ENCODE data around the gene HS3ST5. TPM values are rescaled to one million over a fixed set of nuclear protein-coding genes. Genes with fewer than 3 reads are reported as not detected.
A peak's percentile ranks its signal among the peaks of the same experiment; 100 is the strongest.

Gene HS3ST5
- total RNA-seq, 2 donors from 2014 or later = 0.31 to 2.0 TPM

- H3K27ac Mint-ChIP-seq = peak overlapping the region; percentile 14
- no peak for TF ChIP-seq CTCF (conservative IDR thresholded peaks at IDR 0.05)
- Histone ChIP-seq H3K4me1 (ENCODE audit: control insufficient read depth, insufficient read depth, low read length) (peaks cover 8% of the 10 kb centered on the region), H3K9me3 (ENCODE audit: control insufficient read depth, low read length) (no peaks in the 10 kb centered on the region), H3K4me3 (ENCODE audit: low read length) (no peak overlapping the region), H3K27ac (ENCODE audit: low read depth, low read length) (no peak overlapping the region), H3K36me3 (ENCODE audit: control insufficient read depth, insufficient read depth, low read length) (no peaks in the 10 kb centered on the region), H3K27me3 (ENCODE audit: control insufficient read depth, insufficient read depth, low read length, poor library complexity, severe bottlenecking) (peaks cover 5% of the 10 kb centered on the region), H3K9ac (ENCODE audit: extremely low read depth, low read length, poor library complexity, severe bottlenecking) (no peak overlapping the region)
- no peak for DNase-seq
- H3K36me3 Mint-ChIP-seq (ENCODE audit: low read depth) = no peaks in the 10 kb centered on the region
- no peak overlapping the region for H3K4me3 Mint-ChIP-seq
- peaks cover 33% of the 10 kb centered on the region for H3K4me1 Mint-ChIP-seq
- WGBS, 2 experiments (ENCODE audit: insufficient coverage in 1 of 2, insufficient read length in 1 of 2) = 85 to 90% methylated on average over 6 to 7 of the region's 7 CpGs
- peaks cover 12% of the 10 kb centered on the region for H3K27me3 Mint-ChIP-seq (ENCODE audit: insufficient read depth)
- H3K9me3 Mint-ChIP-seq = no peaks in the 10 kb centered on the region
Measured at GRCh38 chr6:114042267-114043016, 300.4 kb downstream of the HS3ST5 start.

- no peak overlapping the region for H3K9ac ChIP-seq (ENCODE audit: extremely low read depth, low read length, poor library complexity, severe bottlenecking)
- TF ChIP-seq CTCF (conservative IDR thresholded peaks at IDR 0.05) = no peak
- H3K9me3 ChIP-seq (ENCODE audit: control insufficient read depth, low read length) = no peaks in the 10 kb centered on the region
- peaks cover 12% of the 10 kb centered on the region for H3K27me3 Mint-ChIP-seq (ENCODE audit: insufficient read depth)
- H3K36me3 Mint-ChIP-seq (ENCODE audit: low read depth) = no peaks in the 10 kb centered on the region
- no peak for DNase-seq
- WGBS, 2 experiments (ENCODE audit: insufficient coverage in 1 of 2, insufficient read length in 1 of 2) = 95 to 100% methylated on average over 1 to 2 of the region's 2 CpGs
- no peak overlapping the region for H3K4me3 ChIP-seq (ENCODE audit: low read length)
- peaks cover 5% of the 10 kb centered on the region for H3K27me3 ChIP-seq (ENCODE audit: control insufficient read depth, insufficient read depth, low read length, poor library complexity, severe bottlenecking)
- H3K4me1 ChIP-seq (ENCODE audit: control insufficient read depth, insufficient read depth, low read length) = peaks cover 8% of the 10 kb centered on the region
- H3K4me1 Mint-ChIP-seq = peaks cover 26% of the 10 kb centered on the region
- no peaks in the 10 kb centered on the region for H3K9me3 Mint-ChIP-seq
- H3K27ac Mint-ChIP-seq = no peak overlapping the region
- H3K27ac ChIP-seq (ENCODE audit: low read depth, low read length) = no peak overlapping the region
- no peaks in the 10 kb centered on the region for H3K36me3 ChIP-seq (ENCODE audit: control insufficient read depth, insufficient read depth, low read length)
- H3K4me3 Mint-ChIP-seq = no peak overlapping the region
Measured at GRCh38 chr6:114040871-114041270, 302.0 kb downstream of the HS3ST5 start.

- Histone ChIP-seq H3K4me3 (ENCODE audit: low read length) (no peak overlapping the region), H3K36me3 (ENCODE audit: control insufficient read depth, insufficient read depth, low read length) (no peaks in the 10 kb centered on the region), H3K9ac (ENCODE audit: extremely low read depth, low read length, poor library complexity, severe bottlenecking) (no peak overlapping the region), H3K27me3 (ENCODE audit: control insufficient read depth, insufficient read depth, low read length, poor library complexity, severe bottlenecking) (peaks cover 5% of the 10 kb centered on the region), H3K9me3 (ENCODE audit: control insufficient read depth, low read length) (no peaks in the 10 kb centered on the region), H3K27ac (ENCODE audit: low read depth, low read length) (no peak overlapping the region), H3K4me1 (ENCODE audit: control insufficient read depth, insufficient read depth, low read length) (peaks cover 8% of the 10 kb centered on the region)
- TF ChIP-seq CTCF (conservative IDR thresholded peaks at IDR 0.05) = no peak
- WGBS, 2 experiments (ENCODE audit: insufficient coverage in 1 of 2, insufficient read length in 1 of 2) = 48 to 100% methylated on average over 1 to 2 of the region's 2 CpGs
- H3K4me1 Mint-ChIP-seq = peaks cover 26% of the 10 kb centered on the region
- H3K9me3 Mint-ChIP-seq = no peaks in the 10 kb centered on the region
- H3K27me3 Mint-ChIP-seq (ENCODE audit: insufficient read depth) = peaks cover 12% of the 10 kb centered on the region
- H3K4me3 Mint-ChIP-seq = no peak overlapping the region
- H3K36me3 Mint-ChIP-seq (ENCODE audit: low read depth) = no peaks in the 10 kb centered on the region
- H3K27ac Mint-ChIP-seq = no peak overlapping the region
- no peak for DNase-seq
Measured at GRCh38 chr6:114039841-114040240, 303.0 kb downstream of the HS3ST5 start.

Data from endodermal cell (in vitro differentiated cells).